Astrocyte of the spinal cord (primary cell): ENCODE results near the gene SLC14A1.
"Not testable (repeated sequence)": the region's sequence is repeated elsewhere in the genome, so short reads cannot be mapped to it uniquely, and the experiment has no call there.

Experiments used
- DNase-seq: peaks from one replicate; pipeline ENCODE4 v3.0.0; 2011; ENCODE audit warnings: low read depth, low spot score
- H3K4me3 ChIP-seq: 2 replicates; pipeline ENCODE4 v1.5.1; 2011; ENCODE audit warnings: low read depth, mild to moderate bottlenecking, low read length, moderate library complexity
- CTCF ChIP-seq: IDR thresholded peaks from 2 replicates; pipeline ENCODE4 v1.5.1; 2012; ENCODE audit warnings: low read depth, mild to moderate bottlenecking, low read length, inconsistent platforms
- in situ Hi-C: cut with HindIII; loops from 2 replicates; pipeline ENCODE4 v1.10.0; 2017; ENCODE audit warnings: low sequenced_read_pairs

SLC14A1 gene

GRCh38 chr18:45749918-45750689, 26.1 kb downstream of the SLC14A1 start:
- in situ Hi-C loops, result no loop called here
- no peak for TF ChIP-seq CTCF
- no peak overlapping the region for H3K4me3 ChIP-seq
- DNase-seq, result no peak

DNA sequence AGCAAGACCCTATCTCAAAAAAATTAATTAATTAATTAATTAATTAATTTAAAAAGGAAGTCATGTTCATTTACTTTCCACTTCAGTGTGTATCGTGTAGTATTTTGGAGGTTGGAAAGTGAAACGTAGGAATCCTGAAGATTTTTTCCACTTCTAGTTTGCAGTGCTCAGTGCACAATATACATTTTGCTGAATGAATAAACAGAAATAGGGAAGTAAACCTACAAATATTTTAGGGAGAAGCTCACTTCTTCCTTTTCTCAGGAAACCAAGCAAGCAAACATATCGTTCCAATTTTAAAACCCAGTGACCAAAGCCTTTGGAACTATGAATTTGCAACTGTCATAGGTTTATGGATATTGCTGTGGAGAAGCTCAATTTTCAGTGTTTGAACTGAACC, 27.8 kb downstream of the SLC14A1 start:
- DNase-seq, result no peak
- no peak overlapping the region for H3K4me3 ChIP-seq
- no peak for TF ChIP-seq CTCF
- in situ Hi-C loops, result no loop called here

GRCh38 chr18:45752681-45753080, 28.7 kb downstream of the SLC14A1 start:
- TF ChIP-seq CTCF, result no peak
- no peak overlapping the region for H3K4me3 ChIP-seq
- in situ Hi-C loops, result no loop called here
- DNase-seq, result no peak

GRCh38 chr18:45753286-45753685, 29.3 kb downstream of the SLC14A1 start:
- in situ Hi-C loops, result no loop called here
- DNase-seq, result no peak
- TF ChIP-seq CTCF, result no peak
- no peak overlapping the region for H3K4me3 ChIP-seq

- peak; percentile 87 for DNase-seq
- no peak for TF ChIP-seq CTCF
- no peak overlapping the region for H3K4me3 ChIP-seq
- in situ Hi-C loops, result no loop called here
Observed at GRCh38 chr18:45755934-45756333, 32.0 kb downstream of the SLC14A1 start.

DNA sequence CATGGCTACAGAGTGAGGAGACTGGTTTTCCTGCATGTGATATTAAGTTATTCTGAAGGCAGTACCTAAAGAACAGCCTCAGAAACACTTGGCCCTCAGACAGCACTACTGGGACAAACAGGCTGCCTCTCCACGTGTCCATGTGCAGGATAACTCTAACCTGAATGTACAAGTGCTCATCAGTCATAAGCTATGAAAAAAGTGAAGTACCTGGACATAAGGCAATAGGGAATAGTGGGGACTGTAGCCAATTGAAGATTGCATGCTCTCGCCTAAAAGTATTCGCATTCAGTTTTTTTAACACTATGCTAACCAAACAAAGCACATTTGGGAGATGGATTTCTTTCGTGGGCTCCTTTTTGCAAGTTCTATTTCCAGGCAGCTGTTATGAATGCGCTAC, 33.0 kb downstream of the SLC14A1 start:
- in situ Hi-C loops, result no loop called here
- DNase-seq, result no peak
- no peak overlapping the region for H3K4me3 ChIP-seq
- TF ChIP-seq CTCF, result no peak

DNA sequence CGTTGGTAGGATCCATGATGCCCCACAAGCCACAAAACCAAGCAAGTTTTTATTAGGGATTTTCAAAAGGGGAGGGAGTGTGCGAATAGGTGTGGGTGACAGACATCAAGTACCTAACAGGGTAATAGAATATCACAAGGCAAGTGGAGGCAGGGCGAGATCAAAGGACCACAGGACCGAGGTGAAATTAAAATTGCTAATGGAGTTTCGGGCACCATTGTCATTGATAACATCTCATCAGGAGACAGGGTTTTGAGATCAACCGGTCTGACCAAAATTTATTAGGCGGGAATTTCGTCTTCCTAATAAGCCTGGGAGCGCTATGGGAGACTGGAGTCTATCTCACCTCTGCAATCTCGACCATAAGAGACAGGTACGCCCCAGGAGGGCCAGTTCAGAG, 33.7 kb downstream of the SLC14A1 start:
- in situ Hi-C loops, H3K4me3 ChIP-seq, DNase-seq: not testable (repeated sequence)
